C4-2B (cell line): ENCODE results near the gene FGF1.

Experiments
- ZFX ChIP-seq: fragments of 450-650 bp; IDR thresholded peaks from 2 replicates; pipeline ENCODE4 v1.6.1; 2017
- TF ChIP-seq, protein P1 (sequence below): fragments of 450-650 bp; conservative IDR thresholded peaks from 2 replicates; pipeline ENCODE4 v1.5.1; 2017; ENCODE audit warnings: mild to moderate bottlenecking

DNA sequence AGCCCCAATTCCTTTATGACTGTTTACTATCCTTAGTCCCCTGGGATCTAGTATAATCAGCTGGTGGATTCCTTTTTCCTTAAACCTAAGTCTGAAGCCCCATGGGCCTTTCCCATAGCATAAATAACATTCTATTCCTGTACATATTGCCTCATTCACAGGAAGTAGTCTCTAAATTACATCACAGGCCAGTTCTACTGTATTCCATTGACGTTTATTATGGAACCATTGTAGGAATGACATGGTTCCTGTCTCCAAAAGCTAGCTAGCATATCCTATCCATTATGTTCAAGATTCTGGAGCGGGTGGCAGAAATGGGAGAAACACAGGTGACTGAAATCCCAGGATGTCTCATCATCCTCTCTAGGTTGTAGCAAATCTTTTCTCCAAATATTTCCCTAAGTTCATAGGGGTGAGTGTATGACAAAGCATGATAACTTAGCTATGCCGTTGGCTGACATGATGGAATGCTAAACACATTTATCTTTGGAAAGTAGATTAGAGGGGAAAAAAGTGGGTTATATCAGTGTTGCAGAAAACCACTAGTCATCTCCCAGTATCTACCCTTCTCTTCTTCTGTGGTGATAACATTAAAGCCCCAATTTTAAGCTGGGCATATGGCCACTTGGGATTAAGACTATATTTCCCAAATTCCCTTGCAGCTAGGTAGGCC is 140.1 kb downstream of the FGF1 start:
- TF ChIP-seq, protein P1, sequence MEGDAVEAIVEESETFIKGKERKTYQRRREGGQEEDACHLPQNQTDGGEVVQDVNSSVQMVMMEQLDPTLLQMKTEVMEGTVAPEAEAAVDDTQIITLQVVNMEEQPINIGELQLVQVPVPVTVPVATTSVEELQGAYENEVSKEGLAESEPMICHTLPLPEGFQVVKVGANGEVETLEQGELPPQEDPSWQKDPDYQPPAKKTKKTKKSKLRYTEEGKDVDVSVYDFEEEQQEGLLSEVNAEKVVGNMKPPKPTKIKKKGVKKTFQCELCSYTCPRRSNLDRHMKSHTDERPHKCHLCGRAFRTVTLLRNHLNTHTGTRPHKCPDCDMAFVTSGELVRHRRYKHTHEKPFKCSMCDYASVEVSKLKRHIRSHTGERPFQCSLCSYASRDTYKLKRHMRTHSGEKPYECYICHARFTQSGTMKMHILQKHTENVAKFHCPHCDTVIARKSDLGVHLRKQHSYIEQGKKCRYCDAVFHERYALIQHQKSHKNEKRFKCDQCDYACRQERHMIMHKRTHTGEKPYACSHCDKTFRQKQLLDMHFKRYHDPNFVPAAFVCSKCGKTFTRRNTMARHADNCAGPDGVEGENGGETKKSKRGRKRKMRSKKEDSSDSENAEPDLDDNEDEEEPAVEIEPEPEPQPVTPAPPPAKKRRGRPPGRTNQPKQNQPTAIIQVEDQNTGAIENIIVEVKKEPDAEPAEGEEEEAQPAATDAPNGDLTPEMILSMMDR: no peak
- TF ChIP-seq ZFX: no peak
